Skeletal muscle tissue (tissue), 4 donors: ENCODE results near the gene SND1. TPM values are rescaled to one million over a fixed set of nuclear protein-coding genes. Genes with fewer than 3 reads are reported as not detected.
A peak's percentile ranks its signal among the peaks of the same experiment; 100 is the strongest.

Experiments used
- H3K27ac ChIP-seq: one replicate; pipeline ENCODE4 v1.7.0; 2013; ENCODE audit warnings: mild to moderate bottlenecking, low read depth, low read length, inconsistent platforms
- H3K27me3 ChIP-seq, 3 donors: one replicate each; pipeline ENCODE4 v1.7.0; 2013; ENCODE audit warnings: low read length in 3 of 3; ENCODE audit not compliant: control insufficient read depth in 3 of 3, insufficient read depth in 3 of 3
- H3K36me3 ChIP-seq, 3 donors: one replicate each; pipeline ENCODE4 v1.7.0; 2013; ENCODE audit warnings: low read length in 3 of 3; ENCODE audit not compliant: control insufficient read depth in 3 of 3, insufficient read depth in 3 of 3
- H3K4me1 ChIP-seq, 3 donors: one replicate each; pipeline ENCODE4 v1.7.0; 2013; ENCODE audit warnings: low read length in 3 of 3, mild to moderate bottlenecking in 3 of 3; ENCODE audit not compliant: control insufficient read depth in 3 of 3, insufficient read depth in 3 of 3
- H3K4me3 ChIP-seq, 3 donors: one replicate each; pipeline ENCODE4 v1.7.0; 2013; ENCODE audit warnings: low read length in 3 of 3
- H3K9ac ChIP-seq, 3 donors: one replicate each; pipeline ENCODE4 v1.7.0; 2013; ENCODE audit warnings: low read length in 3 of 3, mild to moderate bottlenecking in 3 of 3, moderate library complexity in 2 of 3, low read depth in 1 of 3
- H3K9me3 ChIP-seq, 3 donors: one replicate each; pipeline ENCODE4 v1.7.0; 2013; ENCODE audit warnings: low read length in 3 of 3; ENCODE audit not compliant: control insufficient read depth in 3 of 3
- total RNA-seq: library from RNA; depleted of rRNA; stranded (reverse); fragments of >200 nt; gene quantifications from one replicate; pipeline ENCODE4 v1.2.3, GENCODE V29; 2014
- donor health status: Osteomylitis.

SND1 gene
- total RNA-seq, 1 donor from 2014 or later, result 104 TPM

DNA sequence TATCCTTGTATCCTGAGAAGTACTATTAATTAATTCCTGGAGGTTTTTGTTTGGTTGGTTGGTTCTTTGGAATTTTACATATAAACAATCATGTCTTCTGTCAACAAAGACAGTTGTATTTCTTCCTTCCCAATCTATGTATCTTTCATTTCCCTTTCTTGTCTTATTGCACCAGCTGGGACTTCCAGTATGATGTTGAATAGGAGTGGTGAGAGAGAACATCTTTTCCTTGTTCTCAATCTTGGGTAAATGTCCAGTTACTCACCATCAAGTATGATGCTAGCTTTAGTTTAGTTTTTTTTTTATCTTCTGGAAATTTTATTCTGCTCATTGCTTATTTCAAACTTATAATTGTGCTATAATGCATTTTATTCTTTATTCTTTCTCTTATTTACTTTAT is 26.7 kb upstream of the SND1 start:
- Histone ChIP-seq H3K36me3 (no peaks in the 10 kb centered on the region), H3K9ac (no peak overlapping the region), H3K27ac (no peak overlapping the region), H3K27me3 (peaks cover 6 to 11% (median 7%) of the 10 kb centered on the region in 3 donors), H3K4me1 (no peaks in the 10 kb centered on the region), H3K9me3 (no peaks in the 10 kb centered on the region), H3K4me3 (no peak overlapping the region)

DNA sequence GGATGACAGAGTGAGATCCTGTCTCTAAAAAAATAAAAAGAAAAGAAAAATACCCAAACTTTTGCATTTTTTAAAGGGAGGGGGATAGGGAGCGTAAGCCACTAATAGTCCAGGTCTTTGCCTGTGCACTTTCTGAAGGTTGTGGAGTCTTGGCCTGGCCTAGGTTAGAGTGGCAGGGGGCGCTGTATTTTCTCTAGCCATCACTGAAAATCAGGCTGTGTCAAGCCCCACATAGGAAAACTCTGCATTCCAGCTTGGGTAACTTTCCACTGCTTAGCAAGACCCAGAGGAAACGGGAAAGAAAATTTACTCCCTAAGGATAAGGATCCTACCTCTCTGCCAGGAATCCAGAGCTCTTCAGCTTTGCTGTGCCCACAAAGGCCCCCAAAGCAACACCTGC is 23.5 kb upstream of the SND1 start:
- H3K9ac ChIP-seq, result no peak overlapping the region
- H3K27ac ChIP-seq, result no peak overlapping the region
- no peaks in the 10 kb centered on the region for H3K4me1 ChIP-seq
- no peaks in the 10 kb centered on the region for H3K9me3 ChIP-seq
- peaks cover 5 to 8% (median 6%) of the 10 kb centered on the region in 3 donors for H3K27me3 ChIP-seq
- H3K36me3 ChIP-seq, result no peaks in the 10 kb centered on the region
- no peak overlapping the region for H3K4me3 ChIP-seq

GRCh38 chr7:127629268-127629854 is 22.6 kb upstream of the SND1 start:
- Histone ChIP-seq H3K9me3 (no peaks in the 10 kb centered on the region), H3K4me3 (no peak overlapping the region), H3K4me1 (no peaks in the 10 kb centered on the region), H3K9ac (no peak overlapping the region), H3K27ac (no peak overlapping the region), H3K36me3 (no peaks in the 10 kb centered on the region), H3K27me3 (peaks cover 5 to 9% (median 7%) of the 10 kb centered on the region in 3 donors)

- H3K27ac ChIP-seq, result no peak overlapping the region
- no peak overlapping the region for H3K4me3 ChIP-seq
- no peaks in the 10 kb centered on the region for H3K36me3 ChIP-seq
- H3K9me3 ChIP-seq, result no peaks in the 10 kb centered on the region
- peaks cover 5 to 13% (median 6%) of the 10 kb centered on the region in 3 donors for H3K27me3 ChIP-seq
- no peak overlapping the region for H3K9ac ChIP-seq
- no peaks in the 10 kb centered on the region for H3K4me1 ChIP-seq
Measured at GRCh38 chr7:127632276-127632910, 19.6 kb upstream of the SND1 start.

GRCh38 chr7:127635659-127636285 is 16.2 kb upstream of the SND1 start:
- Histone ChIP-seq H3K27ac (no peak overlapping the region), H3K9ac (no peak overlapping the region), H3K4me3 (no peak overlapping the region), H3K4me1 (no peaks in the 10 kb centered on the region), H3K36me3 (no peaks in the 10 kb centered on the region), H3K9me3 (no peaks in the 10 kb centered on the region), H3K27me3 (peaks cover 6 to 16% (median 8%) of the 10 kb centered on the region in 3 donors)

DNA sequence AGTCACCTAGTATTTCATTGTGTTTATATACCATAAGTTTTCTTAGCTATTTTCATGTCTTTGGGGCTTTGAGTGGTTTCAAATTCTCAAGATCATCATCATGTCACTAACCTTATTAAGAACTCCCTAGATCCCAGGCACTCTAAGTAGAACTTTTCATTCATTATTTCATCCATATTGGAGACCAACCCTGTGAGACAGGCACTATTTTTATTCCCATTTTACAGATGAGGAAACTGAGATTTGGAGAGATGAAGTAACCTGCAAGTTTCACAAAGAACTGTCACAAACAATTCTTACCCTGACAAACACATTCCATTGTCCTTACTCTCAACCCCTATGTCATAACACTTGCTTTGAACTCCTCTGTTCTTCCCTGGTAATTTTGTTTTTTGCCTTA is 13.8 kb upstream of the SND1 start:
- no peak overlapping the region for H3K4me3 ChIP-seq

DNA sequence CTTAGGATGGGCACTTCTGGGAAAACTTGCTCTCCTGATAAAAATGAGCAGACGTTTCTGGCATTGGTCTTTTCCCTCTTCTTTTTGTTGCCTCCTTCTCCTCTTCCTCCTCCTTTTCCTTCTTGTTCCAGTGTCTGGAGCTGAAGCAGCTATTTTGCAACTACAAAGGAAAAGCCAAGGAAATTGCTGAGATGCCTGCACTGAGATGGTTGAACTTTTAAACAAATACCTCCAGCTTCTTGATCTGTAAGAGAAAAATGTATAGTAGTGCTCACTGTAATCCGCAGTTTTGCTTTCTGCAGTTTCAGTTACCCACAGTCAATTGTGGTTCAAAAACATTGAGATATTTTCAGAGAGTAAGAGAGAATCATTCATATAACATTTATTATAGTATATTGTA is 7.5 kb upstream of the SND1 start:
- H3K4me3 ChIP-seq, result no peak overlapping the region
- peaks cover 0 to 3% (median 0%) of the 10 kb centered on the region in 3 donors for H3K27me3 ChIP-seq
- no peaks in the 10 kb centered on the region for H3K4me1 ChIP-seq
- no peaks in the 10 kb centered on the region for H3K9me3 ChIP-seq
- H3K27ac ChIP-seq, result no peak overlapping the region
- H3K36me3 ChIP-seq, result no peaks in the 10 kb centered on the region
- H3K9ac ChIP-seq, result no peak overlapping the region

More for the DNA sequence above, 13.8 kb upstream of the SND1 start:
- Histone ChIP-seq H3K27me3 (peaks cover 3 to 10% (median 3%) of the 10 kb centered on the region in 3 donors), H3K36me3 (no peaks in the 10 kb centered on the region), H3K4me1 (no peaks in the 10 kb centered on the region), H3K27ac (no peak overlapping the region), H3K9ac (no peak overlapping the region), H3K9me3 (no peaks in the 10 kb centered on the region)

DNA sequence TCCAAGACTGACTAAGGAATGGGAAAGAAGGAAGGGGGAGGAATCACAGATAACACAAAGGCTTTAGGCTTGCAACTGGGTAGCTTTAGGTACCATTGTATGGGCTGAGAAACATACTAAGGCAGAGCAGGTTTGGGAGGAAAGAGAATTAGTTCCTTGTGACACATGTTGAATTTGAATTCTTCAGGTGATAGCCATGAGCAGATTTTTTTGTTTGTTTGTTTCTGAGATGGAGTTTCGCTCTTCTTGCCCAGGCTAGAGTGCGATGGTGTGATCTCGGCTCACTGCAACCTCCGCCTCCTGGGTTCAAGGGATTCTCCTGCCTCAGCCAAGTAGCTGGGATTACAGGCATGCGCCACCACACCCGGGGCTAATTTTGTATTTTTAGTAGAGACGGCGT is 4.4 kb upstream of the SND1 start:
- H3K36me3 ChIP-seq, result no peaks in the 10 kb centered on the region
- peaks cover 3 to 15% (median 5%) of the 10 kb centered on the region in 3 donors for H3K4me1 ChIP-seq
- H3K27me3 ChIP-seq, result no peaks in the 10 kb centered on the region
- no peaks in the 10 kb centered on the region for H3K9me3 ChIP-seq
- H3K27ac ChIP-seq, result no peak overlapping the region
- no peak overlapping the region for H3K4me3 ChIP-seq
- H3K9ac ChIP-seq, result no peak overlapping the region

GRCh38 chr7:127648986-127649385 is 3.0 kb upstream of the SND1 start:
- no peaks in the 10 kb centered on the region for H3K27me3 ChIP-seq
- no peaks in the 10 kb centered on the region for H3K36me3 ChIP-seq
- H3K9ac ChIP-seq, result no peak overlapping the region

GRCh38 chr7:127650847-127651555 is 993 bp upstream of the SND1 start:
- H3K27ac ChIP-seq, result peak overlapping the region; percentile 97
- peak overlapping the region; percentile 85 to 98 (median 87) for H3K4me3 ChIP-seq
- H3K9ac ChIP-seq, result peak overlapping the region; percentile 93 to 95 (median 95)
- H3K27me3 ChIP-seq, result no peaks in the 10 kb centered on the region
- H3K4me1 ChIP-seq, result peaks cover 14 to 42% (median 22%) of the 10 kb centered on the region in 3 donors
- H3K36me3 ChIP-seq, result no peaks in the 10 kb centered on the region
- no peaks in the 10 kb centered on the region for H3K9me3 ChIP-seq

More at GRCh38 chr7:127648986-127649385, 3.0 kb upstream of the SND1 start:
- Histone ChIP-seq H3K4me1 (peaks cover 7 to 28% (median 18%) of the 10 kb centered on the region in 3 donors), H3K9me3 (no peaks in the 10 kb centered on the region), H3K27ac (no peak overlapping the region), H3K4me3 (no peak overlapping the region)
